ENCODE results near the gene NTM.

DNA sequence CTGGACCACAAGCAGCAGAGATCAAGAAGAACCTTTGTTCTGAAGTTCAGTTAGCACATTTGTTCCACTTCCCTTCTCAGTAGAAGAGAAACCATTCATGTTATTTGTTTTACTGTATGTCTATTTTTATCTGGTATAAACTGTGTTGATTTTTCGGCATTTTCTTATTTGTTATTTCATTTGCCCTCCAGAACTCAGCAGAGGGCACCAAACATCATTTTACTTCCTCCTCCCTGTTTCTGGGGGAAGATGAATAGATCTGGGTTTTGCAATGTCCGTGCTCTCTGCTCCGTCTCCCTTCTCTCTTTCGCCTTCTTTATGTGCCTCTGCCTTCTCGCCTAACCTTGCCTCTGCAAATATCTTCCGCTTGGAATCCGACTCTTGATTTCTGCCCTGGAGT lies 366.9 kb downstream of the NTM start:
- TF ChIP-seq POLR2A (IDR thresholded peaks at IDR 0.05; ENCODE audit: low read depth, low read length) (no peak), POLR2AphosphoS5 (IDR thresholded peaks at IDR 0.05; ENCODE audit: low read depth, low read length) (no peak), TAF1 (IDR thresholded peaks at IDR 0.05; ENCODE audit: low read depth, low read length) (no peak)

Data from GM12891 (cell line).